ENCODE data around the gene DNAL1.
"Not testable (repeated sequence)": the region's sequence is repeated elsewhere in the genome, so short reads cannot be mapped to it uniquely, and the experiment has no call there.

The DNAL1 gene

DNA sequence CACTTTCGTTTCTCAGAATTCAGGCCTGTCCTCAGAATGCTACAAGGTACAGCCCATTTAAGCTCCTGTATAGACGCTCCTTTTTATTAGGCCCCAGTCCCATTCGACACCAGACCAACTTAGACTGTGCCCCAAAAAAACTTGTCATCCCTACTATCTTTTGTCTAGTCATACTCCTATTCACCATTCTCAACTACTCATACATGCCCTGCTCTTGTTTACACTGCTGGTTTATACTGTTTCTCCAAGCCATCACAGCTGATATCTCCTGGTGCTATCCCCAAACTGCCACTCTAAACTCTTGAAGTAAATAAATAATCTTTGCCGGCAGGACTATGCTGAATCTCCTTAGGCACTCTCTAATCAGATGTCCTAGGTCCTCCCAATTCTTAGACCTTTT, 63.3 kb downstream of the DNAL1 start:
- not testable (repeated sequence) for DNase-seq (ENCODE audit: low read depth in 2 of 2)

DNA sequence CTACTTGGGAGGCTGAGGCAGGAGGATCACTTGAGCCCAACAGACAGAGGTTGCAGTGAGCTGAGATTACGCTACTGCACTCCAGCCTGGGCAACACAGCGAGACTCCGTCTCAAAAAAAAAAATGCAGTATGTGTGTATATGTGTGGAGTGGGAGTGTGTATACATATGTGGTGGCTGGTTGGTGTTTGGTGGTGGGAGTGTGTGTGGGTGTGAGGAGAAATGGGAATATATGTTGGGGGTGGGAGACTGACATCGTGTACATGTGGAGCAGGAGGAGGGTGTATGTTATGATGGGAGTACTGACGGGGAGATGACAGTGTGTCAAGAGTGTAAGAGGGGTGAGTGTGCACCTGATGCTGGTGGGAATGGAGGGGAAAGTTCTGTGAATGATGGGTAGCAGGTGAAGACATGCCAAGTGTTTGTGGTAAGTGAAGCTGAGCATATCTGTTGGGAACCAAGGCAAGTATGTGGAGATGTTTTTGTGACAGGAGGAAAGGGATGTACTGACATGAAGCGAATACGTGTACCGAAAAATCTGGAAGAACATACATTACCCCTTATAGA, 65.2 kb downstream of the DNAL1 start:
- no peak for DNase-seq (ENCODE audit: low read depth in 2 of 2)

DNA sequence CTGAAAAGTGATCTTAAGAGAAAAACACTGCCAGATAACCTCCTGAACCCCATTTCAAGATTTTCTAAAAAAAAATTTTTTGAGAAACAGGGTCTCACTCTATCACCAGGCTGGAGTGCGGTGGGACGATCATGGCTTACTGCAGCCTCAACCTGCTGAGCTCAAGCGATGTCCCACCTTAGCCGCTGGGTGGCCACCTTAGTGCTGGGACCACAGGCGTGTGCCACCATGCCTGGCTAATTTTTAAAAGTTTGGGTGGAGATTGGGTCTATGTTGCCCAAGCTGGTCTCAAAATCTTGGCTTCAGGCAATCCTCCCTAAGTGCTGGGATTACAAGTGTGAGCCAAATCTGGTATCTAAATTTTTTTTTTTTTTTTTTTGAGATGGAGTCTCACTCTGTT, 66.0 kb downstream of the DNAL1 start:
- DNase-seq (ENCODE audit: low read depth in 2 of 2): no peak

DNA sequence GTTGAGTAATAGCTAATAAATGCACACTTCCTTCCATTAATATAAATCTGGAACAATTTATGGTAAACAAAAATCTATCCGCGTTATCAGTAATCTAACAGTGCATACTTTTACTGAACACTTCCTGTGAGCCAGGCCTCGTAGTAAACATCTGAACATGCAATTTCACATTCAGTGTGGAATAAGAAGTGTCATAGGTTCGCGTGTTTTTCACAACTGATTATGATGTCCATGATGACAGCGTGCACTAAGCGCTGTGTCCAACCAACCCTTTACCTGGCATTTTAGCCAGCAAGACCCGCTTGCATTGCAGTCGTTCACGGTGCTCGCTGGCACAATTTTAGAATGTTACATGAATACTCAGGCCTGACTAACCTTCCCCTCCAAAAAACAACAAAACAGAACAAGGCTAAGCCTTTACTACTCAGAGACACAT, 67.3 kb downstream of the DNAL1 start:
- DNase-seq (ENCODE audit: low read depth in 2 of 2): no peak

DNA sequence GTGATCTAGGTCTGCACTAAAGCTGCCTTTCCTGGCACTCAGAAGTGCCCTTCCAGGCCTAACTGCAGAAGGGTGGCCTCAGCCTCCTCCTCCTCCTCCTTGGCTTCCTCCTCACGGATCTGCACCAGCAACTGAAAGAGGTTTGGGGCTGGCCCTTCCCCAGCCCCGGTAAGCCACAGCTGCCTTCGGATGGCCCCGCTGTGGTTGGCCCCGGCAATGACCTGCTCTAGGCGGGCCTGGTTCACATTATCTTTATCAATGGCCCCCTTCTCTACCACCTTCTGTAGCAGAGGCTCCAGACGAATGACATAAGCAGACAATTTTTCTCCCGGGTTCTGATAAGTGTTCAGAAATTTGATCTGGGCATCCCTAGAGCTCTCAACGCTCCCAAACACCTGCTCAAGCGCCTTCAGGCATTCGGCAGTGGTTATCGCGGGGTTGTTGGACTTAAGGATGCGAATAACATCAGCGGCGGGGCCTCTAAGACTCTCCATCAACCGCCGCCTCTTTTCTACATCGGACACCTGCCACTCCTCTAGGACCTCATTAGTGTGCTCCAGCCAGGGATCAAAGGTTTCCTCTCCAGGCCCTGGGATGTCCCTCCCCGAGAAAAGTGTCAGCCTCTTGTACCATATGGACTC, 67.9 kb downstream of the DNAL1 start:
- DNase-seq (ENCODE audit: low read depth in 2 of 2): peak; percentile 37 to 40

DNA sequence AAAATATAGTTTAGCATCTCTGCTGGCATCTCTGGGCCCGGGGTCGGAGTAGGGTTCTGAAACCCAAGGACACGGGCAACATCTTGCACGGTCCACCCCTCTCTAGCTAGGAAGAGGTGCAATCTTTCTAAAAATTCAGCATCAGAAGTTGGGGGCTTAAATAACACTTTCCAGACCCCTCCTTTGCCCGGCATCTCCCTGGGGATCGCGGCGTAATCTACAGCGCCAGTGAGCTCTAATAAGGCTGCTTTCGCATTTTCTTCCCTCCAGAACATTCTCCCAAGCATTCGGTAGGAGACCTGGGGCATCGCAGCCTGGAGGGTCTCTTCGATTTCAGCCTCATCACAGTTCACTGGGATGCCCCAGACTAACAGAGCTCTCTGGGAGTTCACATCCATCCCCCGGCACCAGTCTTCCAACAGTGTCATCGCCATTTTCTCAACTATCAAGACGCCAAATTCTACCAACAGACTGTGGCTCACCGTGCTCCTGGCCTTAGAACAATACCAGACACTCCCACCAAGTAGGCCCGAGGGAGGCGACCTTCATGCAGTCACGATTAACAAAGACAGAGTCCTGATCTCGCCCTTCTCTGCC, 68.5 kb downstream of the DNAL1 start:
- DNase-seq (ENCODE audit: low read depth in 2 of 2): no peak

DNA sequence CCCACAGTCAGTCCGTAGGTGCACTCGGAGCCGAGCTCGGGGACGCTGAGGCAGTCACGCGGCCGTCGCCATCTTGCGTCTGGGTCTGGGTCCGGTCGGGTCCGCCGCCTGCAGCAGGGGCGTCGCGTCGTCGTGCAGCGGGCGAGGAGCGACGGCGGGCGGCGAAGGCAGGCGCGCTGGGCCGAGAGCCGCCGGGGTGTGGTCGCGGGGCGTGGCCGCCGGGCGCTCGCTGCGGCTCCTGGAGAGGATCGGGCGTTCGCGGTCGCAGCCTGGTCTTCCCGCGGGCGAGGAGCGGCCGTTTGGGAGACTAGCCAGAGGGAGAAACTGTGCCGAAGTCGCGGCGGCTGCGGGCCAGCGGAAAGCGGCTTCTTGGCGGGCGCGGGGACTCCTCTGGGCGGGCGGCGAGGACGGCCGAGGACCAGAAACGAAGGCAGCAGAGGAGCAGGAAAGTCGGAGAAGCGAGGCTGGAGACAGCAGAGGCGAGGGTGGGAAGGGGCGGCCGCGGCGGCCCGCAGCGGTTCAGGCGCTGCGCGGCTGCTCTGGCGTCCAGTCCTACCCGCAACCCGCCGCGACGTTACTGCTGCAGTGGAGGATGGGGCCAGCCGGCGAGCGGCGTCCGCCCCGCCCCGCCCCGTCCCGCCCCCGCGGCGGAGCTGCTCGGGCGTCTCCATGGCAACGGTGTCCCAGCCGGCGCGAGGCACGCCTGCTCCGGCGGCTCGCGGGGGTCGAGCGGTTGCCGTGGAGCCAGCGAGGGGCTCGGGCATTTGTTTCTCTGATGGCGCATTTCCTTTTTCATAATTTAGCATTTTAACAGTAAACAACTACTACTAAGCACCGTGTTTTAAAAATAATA, 69.2 kb downstream of the DNAL1 start, which contains the start of gene PNMA1:
Gene PNMA1, minus strand, starts transcription at position 582 of the 853 bp plus-strand sequence. CDS start 745 bp downstream, outside the sequence.
- peak; percentile 83 to 84 for DNase-seq (ENCODE audit: low read depth in 2 of 2)

DNA sequence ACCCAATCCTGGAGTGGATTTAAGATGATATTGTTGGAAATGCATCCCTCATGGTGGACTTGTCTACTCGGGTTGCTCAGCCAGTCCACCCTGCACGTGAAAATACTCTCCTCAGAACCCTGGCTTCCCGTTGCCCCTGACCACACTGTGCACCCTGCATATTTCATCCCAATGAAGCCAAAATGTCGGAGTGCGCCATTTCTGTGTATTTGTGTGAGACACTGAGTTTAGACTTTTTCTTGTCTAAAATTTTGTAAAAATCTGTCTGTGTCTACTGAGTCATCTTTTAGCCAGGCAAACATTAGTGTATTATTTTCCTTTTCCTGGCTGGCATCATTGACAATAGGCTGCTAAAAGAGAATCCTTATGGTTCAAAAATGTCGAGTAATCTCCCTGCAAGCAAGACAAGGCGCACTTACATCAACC, 69.9 kb downstream of the DNAL1 start:
- DNase-seq (ENCODE audit: low read depth in 2 of 2): no peak

DNA sequence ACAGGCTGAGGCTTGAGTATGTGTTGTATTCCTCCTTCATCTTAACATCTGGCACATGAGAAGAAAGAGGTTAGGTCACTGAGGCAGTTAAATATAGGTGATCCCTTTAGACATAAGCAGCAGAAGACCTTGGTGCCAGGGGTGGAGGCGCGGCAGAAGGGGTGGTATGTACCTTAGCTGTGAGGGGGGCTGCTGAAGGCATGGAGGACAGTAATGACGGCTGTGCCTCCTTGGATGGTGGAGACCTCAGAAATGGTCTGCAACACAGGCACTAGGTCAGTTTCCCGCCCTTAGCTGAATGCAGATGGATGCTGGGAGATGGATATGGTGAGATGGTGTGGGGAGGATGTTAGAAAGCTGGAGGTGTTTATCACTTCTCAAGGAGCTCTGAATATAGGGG, 70.9 kb downstream of the DNAL1 start:
- no peak for DNase-seq (ENCODE audit: low read depth in 2 of 2)

DNA sequence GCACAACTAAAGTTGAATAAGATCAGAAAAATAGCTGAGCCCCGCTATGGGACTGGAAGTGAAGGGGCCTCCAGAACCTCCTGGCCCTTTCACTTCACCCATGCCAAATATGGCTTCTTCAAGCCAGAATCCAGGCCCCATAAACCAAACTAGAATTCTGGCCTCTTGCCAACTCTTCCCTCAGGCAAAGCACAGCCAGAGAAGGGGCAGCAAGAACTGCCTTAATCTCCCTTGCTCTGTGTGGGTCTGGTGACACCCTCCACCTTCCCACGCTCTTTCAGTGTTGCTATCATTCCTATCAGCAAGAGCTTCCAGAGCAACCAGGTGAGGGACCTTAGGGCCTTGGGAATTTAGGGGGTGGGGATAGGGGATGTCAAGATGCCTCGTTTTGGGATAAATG, 72.5 kb downstream of the DNAL1 start:
- DNase-seq (ENCODE audit: low read depth in 2 of 2): no peak

DNA sequence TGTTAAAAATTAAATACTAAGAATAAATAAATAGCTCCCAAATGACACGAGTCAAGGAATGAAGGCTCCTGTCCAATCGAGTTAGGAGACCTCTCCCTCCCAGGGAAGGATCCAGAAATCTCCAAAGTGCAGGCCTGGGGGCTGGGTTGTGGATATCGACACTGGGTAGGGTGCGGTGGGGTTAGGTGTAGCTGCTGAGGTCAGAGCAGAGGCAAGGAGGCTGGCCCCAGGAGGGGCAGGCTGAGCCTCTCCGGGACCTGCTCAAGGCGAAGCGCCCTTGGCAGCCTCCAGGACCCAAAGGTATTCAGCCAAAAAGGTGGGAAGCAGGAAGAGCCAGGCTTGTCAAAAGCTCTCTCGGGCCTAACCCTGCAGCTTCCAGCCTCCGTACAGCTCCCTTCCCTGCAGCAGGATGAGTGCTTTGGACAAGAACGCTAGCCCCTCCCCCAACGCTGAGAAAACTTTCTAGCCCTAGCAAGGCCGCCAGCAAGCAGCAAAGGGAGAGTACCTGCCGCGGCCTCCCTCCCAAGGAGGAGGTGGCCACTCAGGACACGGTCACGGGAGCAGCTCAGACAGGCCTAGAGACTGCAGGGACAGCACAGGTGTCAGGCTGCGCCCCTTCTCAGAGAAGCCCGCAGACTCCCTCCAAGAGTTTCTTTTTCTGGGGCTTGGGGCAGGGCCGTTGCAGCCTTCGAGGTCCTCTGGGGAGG, 73.1 kb downstream of the DNAL1 start:
- no peak for DNase-seq (ENCODE audit: low read depth in 2 of 2)

DNA sequence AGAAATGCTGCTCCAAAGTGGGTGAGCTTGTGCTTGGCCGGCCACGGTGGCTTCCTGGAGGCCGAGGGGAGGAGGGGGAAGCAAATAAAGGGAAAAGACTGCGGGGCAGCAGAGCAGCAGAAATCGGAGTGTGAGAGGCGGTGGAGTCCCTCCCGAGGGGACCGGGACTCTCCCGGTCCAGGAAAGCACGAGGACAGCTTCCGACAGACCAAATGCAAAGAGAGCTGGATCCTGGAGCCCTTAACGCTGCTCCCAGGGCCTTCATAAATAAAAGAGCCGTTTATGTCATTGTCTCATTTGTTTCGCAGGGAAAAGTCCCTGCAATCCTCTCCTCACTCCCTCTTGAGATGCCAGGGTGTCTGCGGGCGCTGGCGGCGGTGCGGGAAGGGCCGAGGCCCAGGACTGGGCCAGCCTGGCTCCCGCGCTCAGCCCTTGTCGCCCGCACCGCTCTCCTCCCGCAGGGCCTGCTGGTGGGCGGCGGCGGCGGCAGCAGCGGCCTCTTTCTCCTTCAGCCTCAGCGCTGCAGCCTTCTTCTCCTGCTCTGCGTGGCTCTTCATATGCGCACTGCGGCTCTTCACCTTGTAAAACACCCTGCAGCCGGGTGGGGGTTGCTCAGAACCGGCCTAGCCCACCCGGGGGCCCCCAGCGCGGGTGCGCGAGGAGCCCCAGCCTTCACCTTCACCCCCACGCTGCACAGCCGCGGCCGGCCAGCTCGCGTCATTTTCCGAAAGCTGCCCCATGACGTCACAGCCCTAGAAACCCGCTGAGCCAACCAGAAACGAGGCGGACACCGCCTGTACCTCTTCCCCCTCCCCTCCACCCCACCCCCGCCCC, 73.8 kb downstream of the DNAL1 start:
- DNase-seq (ENCODE audit: low read depth in 2 of 2): no peak

DNA sequence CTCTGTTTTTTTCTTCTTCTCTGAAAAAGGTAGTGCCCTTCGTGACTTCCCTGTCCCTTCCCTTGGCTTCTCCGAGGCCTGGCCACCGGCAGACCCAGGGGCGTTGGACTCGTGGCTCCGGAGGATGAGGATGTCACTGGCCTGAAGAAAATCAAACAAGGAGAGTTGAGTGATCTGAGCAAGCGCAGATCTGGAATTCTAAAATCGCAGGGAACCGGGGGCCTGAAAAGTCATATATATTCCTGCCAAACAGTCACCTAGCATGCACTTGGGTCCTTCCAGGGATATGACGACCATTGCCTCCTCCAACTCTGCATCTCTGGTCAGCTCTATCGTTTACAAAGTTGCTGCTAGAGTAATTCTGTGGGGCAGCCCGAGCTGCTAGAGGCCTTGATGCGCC, 74.6 kb downstream of the DNAL1 start:
- DNase-seq (ENCODE audit: low read depth in 2 of 2): no peak

DNA sequence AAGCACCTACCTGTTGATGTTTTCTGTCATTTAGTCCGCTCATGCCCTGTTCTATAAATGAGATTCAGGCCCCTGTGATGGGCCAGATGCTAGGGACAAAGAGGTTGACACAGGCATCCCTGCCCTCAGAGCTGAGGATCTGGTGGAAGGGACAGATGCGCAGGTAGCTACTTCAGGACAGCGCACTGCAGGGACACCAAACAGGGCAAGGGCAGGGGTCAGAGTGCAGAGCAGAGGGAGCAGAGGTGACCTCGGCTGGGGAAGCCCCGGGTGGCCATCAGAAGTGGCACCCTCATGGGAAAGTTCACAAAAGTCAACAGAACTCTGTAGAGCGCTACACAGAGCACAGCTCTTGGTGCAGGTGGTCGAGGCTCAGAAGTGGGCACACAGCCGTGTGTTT, 75.0 kb downstream of the DNAL1 start:
- DNase-seq (ENCODE audit: low read depth in 2 of 2): no peak

DNA sequence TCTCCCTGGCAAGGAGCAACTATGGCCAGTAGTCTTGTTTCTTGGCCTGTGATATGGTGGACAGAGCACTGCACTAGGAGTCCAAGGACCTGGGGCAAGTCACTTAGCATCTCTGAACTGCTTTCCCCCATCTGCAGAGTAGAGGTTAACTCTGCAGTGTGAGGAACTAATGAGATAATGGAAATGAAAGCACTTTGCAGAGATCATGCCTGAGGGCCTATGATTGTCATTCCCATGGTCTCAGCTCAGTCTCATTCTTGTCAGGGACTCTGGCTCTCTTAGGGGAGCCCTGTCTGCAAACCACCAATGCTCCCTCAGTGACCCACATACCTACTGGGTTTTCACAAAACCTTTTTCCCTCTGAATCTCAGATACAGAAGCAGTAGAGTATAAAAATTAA, 75.8 kb downstream of the DNAL1 start:
- DNase-seq (ENCODE audit: low read depth in 2 of 2): no peak

DNA sequence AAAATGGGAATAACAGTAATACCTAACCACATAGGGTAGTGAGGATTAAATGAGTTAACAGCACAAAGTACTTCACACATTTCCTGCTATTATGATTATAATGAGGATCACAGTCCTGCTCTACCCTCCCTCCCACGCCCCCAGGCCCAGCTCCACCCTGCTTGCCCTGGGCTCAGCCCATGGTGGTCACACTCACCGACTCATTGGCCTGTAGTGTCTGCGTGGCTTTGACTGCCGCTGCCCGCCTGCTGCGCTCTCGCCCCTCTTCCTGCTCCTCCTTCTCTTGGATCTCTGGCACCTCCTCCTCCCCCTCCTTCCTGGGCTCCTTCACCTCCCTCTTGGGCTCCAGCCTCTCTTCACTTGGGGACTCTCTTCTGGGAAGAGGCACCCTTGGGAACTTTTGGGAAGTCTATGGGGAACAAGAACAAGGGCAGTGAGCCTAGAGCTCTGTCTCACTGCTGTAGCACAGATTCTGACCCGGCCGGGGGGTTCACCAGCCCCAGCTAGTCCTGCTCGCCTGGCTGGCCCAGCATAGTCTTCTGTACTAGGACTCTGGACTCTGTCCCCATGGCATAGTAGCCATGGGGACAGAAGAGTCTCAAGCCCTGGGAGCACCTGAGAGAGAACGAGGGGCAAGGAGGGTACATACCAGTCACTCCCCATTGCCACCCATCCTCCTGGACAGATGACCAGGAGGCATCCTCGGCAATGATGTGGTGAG, 76.5 kb downstream of the DNAL1 start:
- no peak for DNase-seq (ENCODE audit: low read depth in 2 of 2)

DNA sequence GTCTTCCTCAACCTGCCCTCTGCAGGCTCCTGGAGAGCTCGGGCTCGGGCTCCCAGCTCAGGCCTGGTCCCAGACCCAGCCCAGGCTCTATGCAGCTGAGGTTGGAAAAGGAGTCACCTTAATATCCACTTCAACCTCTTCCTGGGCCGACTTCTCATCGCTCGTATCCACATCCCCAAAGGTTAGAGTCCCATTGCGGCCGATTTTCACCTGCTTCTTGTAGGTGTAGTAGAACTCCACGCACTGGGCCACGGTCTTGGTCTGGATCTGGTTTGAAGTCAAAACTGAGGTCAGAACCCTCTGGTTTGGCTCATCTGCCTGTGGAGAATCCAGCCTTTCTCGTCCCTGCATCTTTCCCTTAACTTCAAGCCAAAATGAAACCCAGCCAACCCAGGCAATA, 77.8 kb downstream of the DNAL1 start:
- no peak for DNase-seq (ENCODE audit: low read depth in 2 of 2)

DNA sequence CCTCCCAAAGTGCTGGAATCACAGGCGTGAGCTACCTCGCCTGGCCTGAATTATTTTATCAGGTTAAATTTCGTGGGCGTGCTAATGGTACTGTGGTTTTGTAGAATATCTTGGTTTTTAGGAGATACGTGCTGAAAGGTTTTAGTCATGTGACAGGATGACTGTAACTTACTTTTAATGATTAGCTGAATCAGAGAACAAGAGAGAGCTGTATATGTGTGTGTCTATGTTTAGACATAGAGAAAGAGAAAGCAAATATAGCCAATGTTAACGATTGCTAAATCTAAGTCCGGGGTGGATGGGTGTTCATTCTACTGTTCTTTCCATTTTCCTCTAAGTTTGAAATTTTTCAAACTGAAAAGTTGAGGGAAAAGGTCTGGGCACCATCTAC, 78.6 kb downstream of the DNAL1 start:
- DNase-seq (ENCODE audit: low read depth in 2 of 2): no peak

DNA sequence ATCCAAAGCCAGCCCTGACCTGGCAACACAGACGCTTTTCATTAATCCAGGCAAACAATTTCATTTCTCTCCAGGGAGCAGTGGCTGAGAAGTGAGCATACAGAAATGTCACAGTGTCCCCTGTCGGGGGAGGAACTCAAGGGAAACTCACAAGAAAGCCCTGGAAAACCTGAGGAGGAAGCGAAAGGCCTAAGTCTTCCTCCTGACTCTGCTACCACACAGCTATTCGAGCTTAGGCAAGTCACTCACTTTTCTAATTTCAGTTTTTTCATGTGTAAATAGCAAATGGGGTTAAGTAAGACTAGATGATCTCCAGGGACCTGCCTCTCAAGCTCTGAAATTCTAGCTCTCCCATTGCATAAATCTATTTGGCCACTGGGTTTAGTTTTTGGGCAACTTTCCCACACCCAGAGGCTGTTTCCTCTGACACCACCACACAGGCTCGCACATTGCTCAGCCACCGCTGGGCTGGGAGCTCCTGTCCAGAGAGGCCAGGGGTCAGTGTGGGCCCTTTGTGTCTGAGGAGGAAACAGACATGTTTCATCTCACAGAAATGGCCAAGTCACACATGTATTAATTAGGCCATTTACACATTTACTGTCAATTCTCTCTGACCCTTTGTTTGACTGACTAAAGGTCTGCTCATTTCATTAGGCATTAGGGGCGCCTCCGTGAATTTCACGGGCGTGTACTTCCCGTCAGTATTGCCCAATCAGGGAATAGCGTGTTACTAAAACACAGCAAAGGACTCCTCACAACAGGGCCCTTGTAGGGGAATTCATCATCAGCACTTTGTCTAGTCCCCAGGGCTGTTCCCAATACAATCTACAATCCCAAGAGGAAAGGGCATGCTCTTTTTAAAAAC, 79.2 kb downstream of the DNAL1 start:
- no peak for DNase-seq (ENCODE audit: low read depth in 2 of 2)

Measured in stimulated activated CD8-positive, alpha-beta memory T cell treated with anti-CD3 and anti-CD28 coated beads, Interleukin-15, amount 100 ng/mL, for 48 hours (primary cell).